ENCODE data around the gene SLC2A9. TPM values are rescaled to one million over a fixed set of nuclear protein-coding genes. Genes with fewer than 3 reads are reported as not detected.

Gene SLC2A9
- total RNA-seq, 3 donors from 2014 or later: 6.2 to 10.7 (median 9.5) TPM

DNA sequence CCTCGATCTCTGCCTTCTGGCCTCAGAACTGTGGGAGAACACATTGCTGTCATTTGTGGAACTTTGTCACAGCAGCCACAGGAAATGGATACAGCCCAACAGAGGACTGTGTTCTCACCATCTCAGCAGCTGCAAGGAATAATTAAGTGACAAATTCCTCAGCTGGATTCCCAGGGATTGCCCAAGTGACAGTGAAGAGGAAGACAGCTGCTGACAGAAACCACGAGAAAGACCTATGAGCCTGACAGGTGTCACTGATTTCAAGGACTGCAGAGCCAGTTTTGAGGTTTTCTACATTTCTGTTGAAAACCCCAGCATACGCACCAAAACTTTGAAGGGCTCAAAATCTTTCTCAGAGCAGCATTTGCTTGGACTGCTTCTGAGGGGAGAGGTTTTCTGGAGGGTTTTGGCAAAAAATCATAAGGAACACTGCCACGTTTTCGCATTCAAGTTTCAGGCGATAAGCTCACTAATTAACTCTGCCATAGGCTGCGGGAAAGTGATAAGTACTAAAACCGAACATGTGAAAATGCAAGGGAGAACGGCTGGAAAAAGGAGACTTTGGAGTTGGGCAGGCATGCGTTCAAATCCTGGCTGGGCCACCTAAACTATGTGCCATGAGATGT is 151.0 kb downstream of the SLC2A9 start:
- H3K27ac ChIP-seq: no peak overlapping the region
- H3K36me3 ChIP-seq: no peaks in the 10 kb centered on the region
- no peak for DNase-seq (ENCODE audit: low spot score in 2 of 2)
- intact Hi-C loops (cut with DNase I; ENCODE audit: low total_unique reads): no loop called here
- H3K4me3 ChIP-seq: no peak overlapping the region
- no peaks in the 10 kb centered on the region for H3K9me3 ChIP-seq
- H3K4me1 ChIP-seq: no peaks in the 10 kb centered on the region
- no peaks in the 10 kb centered on the region for H3K27me3 ChIP-seq
- TF ChIP-seq POLR2AphosphoS5 (IDR thresholded peaks at IDR 0.05): no peak

DNA sequence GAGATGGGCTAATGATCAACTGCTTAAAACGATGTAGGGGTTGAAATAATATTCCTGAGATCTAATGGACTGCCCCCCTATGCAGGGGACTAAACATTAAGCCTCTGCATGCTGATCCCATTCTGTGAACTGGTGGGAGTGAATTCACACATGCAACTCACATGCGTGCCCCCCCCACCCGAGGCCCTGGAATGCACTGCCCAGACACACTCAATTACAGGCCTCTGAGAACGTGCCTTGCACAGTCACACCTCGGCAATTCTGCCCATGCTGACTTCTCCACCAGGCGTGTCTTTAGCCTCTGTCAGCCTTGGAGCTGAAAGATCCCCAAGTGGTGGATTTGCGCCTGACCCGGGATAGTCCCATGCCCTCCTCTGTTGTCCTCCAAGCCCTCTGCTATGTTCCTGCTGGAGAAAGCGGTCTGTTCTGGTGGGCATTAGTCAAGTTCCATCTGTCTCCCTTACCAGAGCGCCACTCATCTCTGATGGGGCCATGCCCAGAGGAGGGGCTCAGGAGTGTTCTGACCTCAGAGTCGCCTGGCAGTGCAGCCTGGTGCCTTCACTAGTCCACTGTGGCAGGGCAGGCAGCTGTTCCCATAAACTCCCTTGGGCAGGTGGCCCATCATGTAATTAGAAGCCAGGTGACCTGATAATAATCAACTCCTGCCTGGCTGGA is 153.4 kb downstream of the SLC2A9 start:
- H3K27ac ChIP-seq: no peak overlapping the region
- no peak overlapping the region for H3K4me3 ChIP-seq
- TF ChIP-seq POLR2AphosphoS5 (IDR thresholded peaks at IDR 0.05) (no peak), POLR2A (IDR thresholded peaks at IDR 0.05) (no peak)
- TF ChIP-seq, protein P1, sequence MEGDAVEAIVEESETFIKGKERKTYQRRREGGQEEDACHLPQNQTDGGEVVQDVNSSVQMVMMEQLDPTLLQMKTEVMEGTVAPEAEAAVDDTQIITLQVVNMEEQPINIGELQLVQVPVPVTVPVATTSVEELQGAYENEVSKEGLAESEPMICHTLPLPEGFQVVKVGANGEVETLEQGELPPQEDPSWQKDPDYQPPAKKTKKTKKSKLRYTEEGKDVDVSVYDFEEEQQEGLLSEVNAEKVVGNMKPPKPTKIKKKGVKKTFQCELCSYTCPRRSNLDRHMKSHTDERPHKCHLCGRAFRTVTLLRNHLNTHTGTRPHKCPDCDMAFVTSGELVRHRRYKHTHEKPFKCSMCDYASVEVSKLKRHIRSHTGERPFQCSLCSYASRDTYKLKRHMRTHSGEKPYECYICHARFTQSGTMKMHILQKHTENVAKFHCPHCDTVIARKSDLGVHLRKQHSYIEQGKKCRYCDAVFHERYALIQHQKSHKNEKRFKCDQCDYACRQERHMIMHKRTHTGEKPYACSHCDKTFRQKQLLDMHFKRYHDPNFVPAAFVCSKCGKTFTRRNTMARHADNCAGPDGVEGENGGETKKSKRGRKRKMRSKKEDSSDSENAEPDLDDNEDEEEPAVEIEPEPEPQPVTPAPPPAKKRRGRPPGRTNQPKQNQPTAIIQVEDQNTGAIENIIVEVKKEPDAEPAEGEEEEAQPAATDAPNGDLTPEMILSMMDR (IDR thresholded peaks at IDR 0.05): no peak
- DNase-seq (ENCODE audit: low spot score in 2 of 2): no peak
- H3K4me1 ChIP-seq: no peaks in the 10 kb centered on the region
- H3K9me3 ChIP-seq: no peaks in the 10 kb centered on the region
- H3K27me3 ChIP-seq: no peaks in the 10 kb centered on the region
- intact Hi-C loops (cut with DNase I; ENCODE audit: low total_unique reads): no loop called here
- H3K36me3 ChIP-seq: no peaks in the 10 kb centered on the region

DNA sequence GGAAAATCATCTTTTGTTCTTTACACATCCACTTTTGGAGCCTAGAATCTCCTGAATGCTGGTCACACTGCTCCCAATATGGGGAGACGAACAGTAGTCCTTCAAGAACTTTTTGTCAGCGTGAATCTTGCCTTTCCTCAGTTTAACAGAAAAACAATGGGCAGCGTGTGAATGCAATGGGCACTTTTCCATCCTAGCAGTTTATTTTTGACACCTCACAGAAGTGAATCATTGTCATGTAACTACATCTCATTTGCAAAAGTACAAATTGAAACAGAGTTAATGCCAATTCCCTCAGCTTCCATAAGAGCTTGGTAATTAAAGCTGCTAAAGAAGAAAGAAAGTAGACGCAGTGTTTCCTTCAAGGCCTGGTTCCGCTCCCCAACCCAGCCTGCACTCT is 154.4 kb downstream of the SLC2A9 start:
- no peaks in the 10 kb centered on the region for H3K4me1 ChIP-seq
- TF ChIP-seq POLR2A (IDR thresholded peaks at IDR 0.05) (no peak), POLR2AphosphoS5 (IDR thresholded peaks at IDR 0.05) (no peak)
- TF ChIP-seq, protein P1 (IDR thresholded peaks at IDR 0.05): no peak
- H3K27ac ChIP-seq: no peak overlapping the region
- no peaks in the 10 kb centered on the region for H3K9me3 ChIP-seq
- no peak for DNase-seq (ENCODE audit: low spot score in 2 of 2)
- intact Hi-C loops (cut with DNase I; ENCODE audit: low total_unique reads): no loop called here
- H3K4me3 ChIP-seq: no peak overlapping the region
- no peaks in the 10 kb centered on the region for H3K27me3 ChIP-seq
- H3K36me3 ChIP-seq: no peaks in the 10 kb centered on the region

DNA sequence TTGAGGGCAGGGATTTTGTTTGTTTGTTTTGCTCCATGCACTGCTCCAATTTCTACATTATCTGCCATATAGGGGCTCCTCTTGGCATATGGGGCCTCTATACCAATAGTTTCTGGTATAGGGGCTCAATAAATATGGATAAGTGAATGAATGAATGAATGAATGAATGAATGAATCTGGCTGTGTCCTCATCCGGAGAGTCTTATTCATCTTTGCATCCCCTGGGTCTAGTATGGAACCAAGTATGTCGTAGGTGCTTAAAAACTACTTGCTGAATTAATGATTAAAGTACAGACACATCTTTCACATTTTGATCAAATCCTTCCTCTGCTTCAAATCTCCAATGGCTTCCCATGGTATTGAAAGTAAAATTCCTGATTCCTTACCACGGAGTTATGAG is 159.7 kb downstream of the SLC2A9 start:
- no peak for DNase-seq (ENCODE audit: low spot score in 2 of 2)
- Histone ChIP-seq H3K9me3 (peaks cover 0 to 8% of the 10 kb centered on the region in 2 donors), H3K4me3 (no peak overlapping the region), H3K27me3 (no peaks in the 10 kb centered on the region), H3K36me3 (no peaks in the 10 kb centered on the region), H3K4me1 (no peaks in the 10 kb centered on the region), H3K27ac (no peak overlapping the region)
- TF ChIP-seq, protein P1 (IDR thresholded peaks at IDR 0.05): no peak
- TF ChIP-seq POLR2A (IDR thresholded peaks at IDR 0.05): no peak
- no peak for TF ChIP-seq POLR2AphosphoS5 (IDR thresholded peaks at IDR 0.05)
- intact Hi-C loops (cut with DNase I; ENCODE audit: low total_unique reads): no loop called here

DNA sequence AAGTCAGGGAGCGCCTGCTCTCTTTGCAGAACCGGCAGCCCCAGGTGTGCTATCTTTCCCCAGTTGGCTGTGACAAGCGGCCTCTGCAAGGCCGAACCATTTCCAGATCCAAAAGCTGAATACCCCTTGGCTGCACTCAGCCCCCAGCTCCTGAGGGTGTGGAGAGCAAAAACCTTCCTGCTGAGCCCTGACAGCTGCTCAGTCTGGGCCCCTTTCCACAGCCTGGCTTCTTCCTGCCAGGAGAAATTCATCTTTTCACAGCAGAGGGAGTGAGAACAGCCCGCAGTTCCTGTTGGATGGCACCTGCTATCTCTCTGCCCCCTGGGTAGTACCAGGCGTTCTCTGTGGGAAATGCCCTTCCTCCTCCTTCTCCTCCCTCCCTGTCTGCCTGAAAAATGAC is 161.5 kb downstream of the SLC2A9 start:
- H3K27ac ChIP-seq: no peak overlapping the region
- intact Hi-C loops (cut with DNase I; ENCODE audit: low total_unique reads): no loop called here
- no peaks in the 10 kb centered on the region for H3K4me1 ChIP-seq
- TF ChIP-seq, protein P1 (IDR thresholded peaks at IDR 0.05): no peak
- TF ChIP-seq POLR2A (IDR thresholded peaks at IDR 0.05) (no peak), POLR2AphosphoS5 (IDR thresholded peaks at IDR 0.05) (no peak)
- no peaks in the 10 kb centered on the region for H3K27me3 ChIP-seq
- H3K4me3 ChIP-seq: no peak overlapping the region
- no peak for DNase-seq (ENCODE audit: low spot score in 2 of 2)
- peaks cover 7 to 24% of the 10 kb centered on the region in 2 donors for H3K9me3 ChIP-seq
- H3K36me3 ChIP-seq: no peaks in the 10 kb centered on the region
